Fibroblast of the aortic adventitia (primary cell): ENCODE measurements around the gene DYNLT5. TPM values are rescaled to one million over a fixed set of nuclear protein-coding genes. Genes with fewer than 3 reads are reported as not detected.
"Not testable (repeated sequence)": the region's sequence is repeated elsewhere in the genome, so short reads cannot be mapped to it uniquely, and the experiment has no call there.

Experiments
- DNase-seq: peaks from one replicate; pipeline ENCODE4 v3.0.0-alpha.2; 2010; ENCODE audit warnings: low read depth
- H3K4me3 ChIP-seq: 2 replicates; pipeline ENCODE4 v1.5.1; 2011; ENCODE audit warnings: low read depth, mild to moderate bottlenecking, control low read depth, low read length, moderate library complexity
- CTCF ChIP-seq: IDR thresholded peaks from 2 replicates; pipeline ENCODE4 v1.5.1; 2011; ENCODE audit warnings: mild to moderate bottlenecking, low read length, control low read depth, inconsistent platforms; ENCODE audit not compliant: insufficient read depth
- total RNA-seq: library from RNA; depleted of rRNA; stranded (reverse); fragments of >200 nt; gene quantifications from 2 replicates; pipeline ENCODE4 v1.2.3, GENCODE V29; 2012; ENCODE audit warnings: low replicate concordance

The DYNLT5 gene
- total RNA-seq, 1 donor = 1.4 TPM

- DNase-seq = no peak
- H3K4me3 ChIP-seq = no peak overlapping the region
- TF ChIP-seq CTCF = no peak
Observed at GRCh38 chr1:66774438-66774837, 22.2 kb downstream of the DYNLT5 start.

- no peak for TF ChIP-seq CTCF
- no peak for DNase-seq
- no peak overlapping the region for H3K4me3 ChIP-seq
Observed at GRCh38 chr1:66775646-66776045, 23.4 kb downstream of the DYNLT5 start.

GRCh38 chr1:66777831-66778230, 25.6 kb downstream of the DYNLT5 start:
- TF ChIP-seq CTCF = no peak
- no peak overlapping the region for H3K4me3 ChIP-seq
- peak; percentile 2 for DNase-seq

- no peak overlapping the region for H3K4me3 ChIP-seq
Observed at GRCh38 chr1:66778266-66778665, 26.0 kb downstream of the DYNLT5 start.

GRCh38 chr1:66778969-66779368, 26.7 kb downstream of the DYNLT5 start:
- peak; percentile 33 for DNase-seq
- no peak for TF ChIP-seq CTCF
- H3K4me3 ChIP-seq = peak overlapping the region; percentile 22

More at GRCh38 chr1:66778266-66778665, 26.0 kb downstream of the DYNLT5 start:
- TF ChIP-seq CTCF = no peak
- DNase-seq = peak; percentile 4

- H3K4me3 ChIP-seq = no peak overlapping the region
- no peak for DNase-seq
- no peak for TF ChIP-seq CTCF
Observed at GRCh38 chr1:66779475-66780078, 27.3 kb downstream of the DYNLT5 start.

GRCh38 chr1:66785800-66786199, 33.5 kb downstream of the DYNLT5 start:
- not testable (repeated sequence) for DNase-seq, H3K4me3 ChIP-seq
